GM12801 (cell line): ENCODE measurements around the gene NR3C1.

Experiments
- TF ChIP-seq, protein P1 (sequence below): IDR thresholded peaks from one replicate; pipeline ENCODE4 v1.5.1; 2011; ENCODE audit warnings: control low read depth; ENCODE audit not compliant: insufficient read length; ENCODE audit errors: extremely low read depth

NR3C1 gene

DNA sequence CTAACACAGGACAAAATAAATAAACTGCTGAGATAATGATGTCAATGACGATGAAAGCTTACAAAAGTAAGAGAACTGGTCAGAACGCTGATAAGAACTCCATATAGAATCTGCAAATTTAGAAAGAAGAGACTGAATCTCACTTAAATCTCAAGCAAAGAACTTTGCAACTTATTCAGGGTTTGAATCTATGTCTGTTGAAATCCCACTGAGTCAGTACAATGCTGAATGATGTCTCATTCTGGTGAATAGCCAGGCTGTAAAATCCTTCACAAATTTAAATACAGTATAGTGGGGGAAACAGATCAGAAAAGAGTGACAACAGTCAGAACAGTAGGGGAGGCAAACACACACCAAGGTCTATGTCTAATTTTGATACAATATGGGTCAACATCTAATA lies 38.9 kb upstream of the NR3C1 start:
- TF ChIP-seq, protein P1, sequence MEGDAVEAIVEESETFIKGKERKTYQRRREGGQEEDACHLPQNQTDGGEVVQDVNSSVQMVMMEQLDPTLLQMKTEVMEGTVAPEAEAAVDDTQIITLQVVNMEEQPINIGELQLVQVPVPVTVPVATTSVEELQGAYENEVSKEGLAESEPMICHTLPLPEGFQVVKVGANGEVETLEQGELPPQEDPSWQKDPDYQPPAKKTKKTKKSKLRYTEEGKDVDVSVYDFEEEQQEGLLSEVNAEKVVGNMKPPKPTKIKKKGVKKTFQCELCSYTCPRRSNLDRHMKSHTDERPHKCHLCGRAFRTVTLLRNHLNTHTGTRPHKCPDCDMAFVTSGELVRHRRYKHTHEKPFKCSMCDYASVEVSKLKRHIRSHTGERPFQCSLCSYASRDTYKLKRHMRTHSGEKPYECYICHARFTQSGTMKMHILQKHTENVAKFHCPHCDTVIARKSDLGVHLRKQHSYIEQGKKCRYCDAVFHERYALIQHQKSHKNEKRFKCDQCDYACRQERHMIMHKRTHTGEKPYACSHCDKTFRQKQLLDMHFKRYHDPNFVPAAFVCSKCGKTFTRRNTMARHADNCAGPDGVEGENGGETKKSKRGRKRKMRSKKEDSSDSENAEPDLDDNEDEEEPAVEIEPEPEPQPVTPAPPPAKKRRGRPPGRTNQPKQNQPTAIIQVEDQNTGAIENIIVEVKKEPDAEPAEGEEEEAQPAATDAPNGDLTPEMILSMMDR = no peak

DNA sequence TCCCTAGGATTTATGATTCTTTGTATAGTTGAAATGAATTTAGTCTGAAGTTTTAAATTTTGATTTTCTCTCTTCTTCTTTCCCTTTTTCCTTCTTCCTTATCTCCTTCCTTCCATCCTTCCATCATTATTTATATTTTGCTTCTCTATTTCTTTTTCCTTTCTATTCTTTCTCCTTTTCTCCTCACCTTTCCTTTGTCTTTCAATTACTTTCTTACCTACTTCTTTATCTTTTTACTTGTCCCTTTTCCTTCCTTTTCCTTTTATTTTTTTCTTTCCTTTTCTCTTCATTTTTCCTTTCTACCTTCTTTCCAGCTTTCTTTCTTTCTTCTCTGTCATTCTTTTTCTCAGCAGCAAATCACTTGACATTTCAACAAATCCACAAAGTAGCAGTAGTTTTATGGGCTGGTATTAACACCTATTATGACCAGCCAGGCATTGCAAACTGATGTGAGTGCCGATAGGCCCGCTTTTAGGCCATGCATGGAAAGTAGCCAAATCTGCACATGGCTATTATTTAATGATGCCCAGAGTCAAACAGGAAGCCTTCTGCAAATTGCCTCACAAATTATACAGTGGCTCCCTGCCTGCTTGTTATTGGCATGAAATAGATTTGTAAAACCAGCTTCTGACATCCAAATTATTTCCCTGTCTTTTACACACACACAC lies 37.1 kb upstream of the NR3C1 start:
- TF ChIP-seq, protein P1 = no peak

DNA sequence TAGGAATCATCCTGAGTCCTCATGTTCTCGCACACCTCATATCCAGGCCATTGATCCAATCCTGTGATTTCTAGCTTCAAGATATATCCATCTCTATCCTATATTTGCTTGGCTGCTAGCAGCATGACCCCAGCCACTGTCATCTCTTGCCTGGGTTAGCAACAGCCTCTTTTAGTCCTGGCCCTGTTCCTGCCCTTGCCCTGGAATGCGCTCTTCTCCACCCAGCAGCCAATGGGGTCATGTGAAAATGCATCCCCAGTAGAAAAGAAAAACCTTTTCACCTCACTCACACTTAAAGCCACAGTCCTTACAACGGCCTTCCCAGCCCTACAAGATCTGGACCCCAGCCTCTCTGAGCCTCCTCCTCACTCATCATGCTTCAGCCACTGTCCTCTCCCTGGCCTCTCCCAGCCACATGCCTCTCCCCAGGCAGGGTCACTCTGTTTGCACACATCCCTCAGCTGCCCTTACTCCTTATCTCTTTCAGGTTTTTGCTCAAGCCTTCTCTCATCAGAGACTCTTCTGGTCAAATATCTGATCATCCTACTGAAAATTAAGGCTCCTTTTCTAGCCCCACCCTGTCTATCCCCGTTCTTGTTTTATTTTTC lies 34.3 kb upstream of the NR3C1 start:
- TF ChIP-seq, protein P1 = no peak

DNA sequence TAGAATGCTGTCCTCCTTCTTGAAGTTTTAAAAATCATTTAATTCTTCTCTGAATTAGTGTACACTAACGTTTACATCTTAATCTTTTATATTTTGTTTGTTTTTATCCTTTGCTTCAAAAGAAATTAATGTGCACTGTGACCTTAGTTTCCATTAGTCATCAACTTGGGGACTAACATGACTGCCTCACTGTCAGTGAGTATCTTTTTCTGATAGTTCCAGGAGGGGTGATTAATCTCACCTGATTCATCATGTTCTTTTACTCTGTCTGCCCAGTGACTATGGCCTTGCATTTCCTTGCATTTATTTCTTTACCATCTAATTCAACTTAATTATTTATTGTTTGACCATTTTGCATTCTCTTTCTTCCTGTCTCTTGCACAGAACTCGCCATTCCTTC lies 33.4 kb upstream of the NR3C1 start:
- TF ChIP-seq, protein P1 = no peak

DNA sequence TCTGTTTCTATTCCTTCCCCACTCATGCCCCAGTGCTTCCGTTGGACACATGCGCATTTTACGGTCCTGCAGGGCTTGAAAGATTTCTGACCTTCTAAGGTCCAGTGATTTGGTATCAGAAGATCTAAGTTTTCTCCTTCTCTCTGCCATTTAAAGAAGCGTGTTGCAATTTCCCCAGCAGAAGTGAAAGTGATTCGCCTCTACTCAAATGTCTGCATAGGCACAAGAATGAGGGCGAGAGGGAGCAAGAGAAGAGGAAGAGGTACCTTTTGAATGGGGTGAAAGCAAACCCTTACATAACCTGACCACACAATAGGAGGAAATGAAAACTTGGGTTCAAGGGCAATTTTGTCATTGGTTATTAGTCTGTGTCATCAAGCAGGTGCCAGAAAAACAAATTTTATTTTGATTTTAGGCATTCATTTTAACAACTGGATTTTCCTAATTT lies 31.7 kb upstream of the NR3C1 start:
- TF ChIP-seq, protein P1 = no peak

DNA sequence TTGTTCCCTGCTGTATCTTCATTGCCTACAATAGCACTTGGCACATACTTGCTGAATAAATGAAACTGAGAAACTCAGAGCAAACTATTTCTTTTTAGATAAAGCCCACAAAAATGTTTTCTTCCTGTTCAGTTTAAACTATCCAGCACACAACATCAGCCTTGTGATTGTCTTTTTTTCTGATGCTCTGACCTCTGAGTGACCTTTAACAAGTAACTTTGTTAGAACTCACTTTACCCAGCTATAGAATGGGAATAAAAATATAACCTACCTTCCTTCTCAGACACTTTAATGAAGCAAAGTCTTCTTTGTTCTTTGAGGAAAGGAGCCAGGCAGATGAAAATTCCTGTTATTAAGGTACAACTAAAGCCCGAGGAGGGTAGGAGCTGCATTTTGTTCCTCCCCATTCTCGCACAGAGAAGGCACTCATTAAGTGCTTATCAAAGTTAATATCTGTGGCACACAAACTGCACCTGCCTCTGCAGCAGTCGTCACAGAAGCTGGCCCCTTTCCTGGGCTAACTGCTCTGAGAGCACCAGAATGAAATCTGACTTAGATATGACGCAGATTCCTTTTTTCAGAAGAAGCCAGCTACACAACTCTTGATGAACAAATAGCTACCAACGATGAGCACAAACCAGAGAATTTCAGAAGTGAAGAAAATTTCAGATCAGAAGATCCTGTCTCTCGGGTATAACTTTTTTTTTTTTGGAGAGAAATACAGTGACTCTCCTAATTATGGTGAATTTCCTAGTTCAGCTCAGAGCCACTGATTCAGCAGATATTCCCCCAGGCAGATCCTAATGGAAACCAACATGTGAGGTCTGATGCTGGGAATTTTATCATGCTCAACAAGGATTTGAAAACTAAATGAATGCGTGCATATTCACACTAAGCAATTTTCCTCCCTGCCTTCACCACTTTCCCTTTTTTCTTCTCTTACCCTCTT lies 31.0 kb upstream of the NR3C1 start:
- TF ChIP-seq, protein P1 = no peak

DNA sequence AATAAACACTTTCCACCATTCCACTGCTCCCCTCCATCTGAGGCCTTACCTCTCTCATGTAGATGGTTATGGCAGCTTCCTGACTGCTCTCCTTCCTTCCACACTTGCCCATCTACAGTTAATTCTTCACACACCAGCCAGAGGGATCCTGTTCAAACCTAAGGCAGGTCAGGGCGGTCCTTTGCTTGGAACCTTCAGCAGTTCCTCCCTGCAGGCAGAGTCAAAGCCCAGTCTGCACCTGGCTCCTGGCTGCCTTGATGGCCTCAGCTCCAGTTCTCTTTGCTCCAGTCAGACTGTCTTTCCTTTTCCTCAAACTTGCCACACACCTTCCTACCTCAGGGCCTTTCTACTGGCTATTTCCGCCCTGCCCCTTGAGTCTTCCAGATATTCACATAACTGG lies 30.2 kb upstream of the NR3C1 start:
- TF ChIP-seq, protein P1 = no peak
